Activated CD8-positive, alpha-beta memory T cell treated with anti-CD3 and anti-CD28 coated beads, Interleukin-2, amount 50 U/mL, for 24 hours (primary cell): Measurements from ENCODE around the gene CIDEC.

Source experiments
- DNase-seq: peaks from one replicate; pipeline ENCODE4 v3.0.0-alpha.2; 2020; ENCODE audit errors: extremely low read depth

CIDEC gene

GRCh38 chr3:9879830-9880549, at the start of gene CIDEC:
Gene CIDEC (minus strand): TSS chr3:9880253. CDS start chr3:9878486, 1,767 bp downstream.
- DNase-seq = no peak

DNA sequence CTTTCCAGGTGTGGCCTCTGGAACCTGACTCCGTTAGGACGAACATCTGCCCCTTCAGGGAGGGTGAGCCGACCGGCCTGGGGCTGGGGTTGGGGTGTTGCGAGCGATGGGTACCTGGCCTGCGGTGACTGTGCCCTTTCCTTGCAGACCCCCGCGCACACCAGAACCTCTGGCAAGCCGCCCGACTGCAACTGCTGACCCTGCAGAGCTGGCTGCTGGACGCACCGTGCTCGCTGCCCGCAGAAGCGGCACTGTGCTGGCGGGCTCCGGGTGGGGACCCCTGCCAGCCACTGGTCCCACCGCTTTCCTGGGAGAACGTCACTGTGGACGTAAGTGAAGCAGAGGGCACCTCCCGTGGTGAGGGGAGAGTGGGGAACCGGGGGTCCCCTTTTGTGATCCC, 48.1 kb upstream of the CIDEC start:
- DNase-seq = no peak

DNA sequence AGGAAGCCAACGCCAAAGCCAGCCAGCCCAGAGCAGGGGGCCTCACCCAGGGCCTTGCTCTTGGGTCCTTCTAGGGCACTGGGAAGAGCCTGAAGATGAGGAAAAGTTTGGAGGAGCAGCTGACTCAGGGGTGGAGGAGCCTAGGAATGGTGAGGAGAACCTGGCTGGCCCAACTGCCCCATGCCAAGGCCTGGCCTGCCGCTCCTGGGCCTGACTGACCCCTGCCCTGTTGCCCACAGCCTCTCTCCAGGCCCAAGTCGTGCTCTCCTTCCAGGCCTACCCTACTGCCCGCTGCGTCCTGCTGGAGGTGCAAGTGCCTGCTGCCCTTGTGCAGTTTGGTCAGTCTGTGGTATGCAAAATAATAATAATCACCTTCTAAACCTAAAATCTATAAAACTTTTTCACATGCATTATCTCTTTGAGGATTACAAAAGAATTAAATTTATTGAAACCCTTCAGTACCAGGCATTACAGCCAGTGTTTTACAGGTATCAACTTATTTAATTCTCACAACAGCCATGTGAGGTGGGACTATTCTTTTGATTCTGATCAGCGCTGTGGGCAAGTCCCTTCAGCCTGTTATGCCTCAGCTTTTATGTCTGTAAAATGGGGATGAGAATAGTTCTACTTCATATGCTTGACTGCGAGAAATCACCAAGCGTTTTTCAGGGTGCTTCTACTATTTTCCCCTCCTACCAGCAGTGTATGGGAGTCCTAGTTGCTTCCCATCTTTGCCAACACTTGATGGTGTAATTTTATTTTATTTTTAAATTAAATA, 38.4 kb upstream of the CIDEC start:
- DNase-seq = no peak

- no peak for DNase-seq
Observed at GRCh38 chr3:9917820-9918219, 37.8 kb upstream of the CIDEC start.

- DNase-seq = no peak
Observed at GRCh38 chr3:9916734-9917680, 37.0 kb upstream of the CIDEC start, which contains the start of gene IL17RC. Gene IL17RC (plus strand): TSS chr3:9917098. CDS start chr3:9917316, 218 bp downstream.

DNA sequence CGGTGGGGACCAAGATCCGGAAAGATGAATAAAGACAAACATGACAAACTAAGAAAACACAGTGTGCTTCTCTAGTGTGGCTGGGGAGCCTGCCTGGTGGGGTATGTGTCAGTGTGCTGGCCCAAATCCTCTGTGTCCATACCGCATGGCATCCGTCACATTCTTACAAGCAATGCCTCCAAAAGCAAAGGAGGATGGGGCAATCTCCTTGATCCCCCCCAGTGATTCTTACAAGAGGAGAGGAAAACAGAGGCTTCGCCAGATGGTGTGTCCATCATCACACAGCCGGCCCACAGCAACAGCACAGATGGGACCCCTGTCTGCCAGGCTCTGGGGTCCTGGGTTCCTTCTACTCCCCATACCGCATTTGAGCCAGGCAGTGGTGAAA, 36.3 kb upstream of the CIDEC start:
- DNase-seq = no peak

DNA sequence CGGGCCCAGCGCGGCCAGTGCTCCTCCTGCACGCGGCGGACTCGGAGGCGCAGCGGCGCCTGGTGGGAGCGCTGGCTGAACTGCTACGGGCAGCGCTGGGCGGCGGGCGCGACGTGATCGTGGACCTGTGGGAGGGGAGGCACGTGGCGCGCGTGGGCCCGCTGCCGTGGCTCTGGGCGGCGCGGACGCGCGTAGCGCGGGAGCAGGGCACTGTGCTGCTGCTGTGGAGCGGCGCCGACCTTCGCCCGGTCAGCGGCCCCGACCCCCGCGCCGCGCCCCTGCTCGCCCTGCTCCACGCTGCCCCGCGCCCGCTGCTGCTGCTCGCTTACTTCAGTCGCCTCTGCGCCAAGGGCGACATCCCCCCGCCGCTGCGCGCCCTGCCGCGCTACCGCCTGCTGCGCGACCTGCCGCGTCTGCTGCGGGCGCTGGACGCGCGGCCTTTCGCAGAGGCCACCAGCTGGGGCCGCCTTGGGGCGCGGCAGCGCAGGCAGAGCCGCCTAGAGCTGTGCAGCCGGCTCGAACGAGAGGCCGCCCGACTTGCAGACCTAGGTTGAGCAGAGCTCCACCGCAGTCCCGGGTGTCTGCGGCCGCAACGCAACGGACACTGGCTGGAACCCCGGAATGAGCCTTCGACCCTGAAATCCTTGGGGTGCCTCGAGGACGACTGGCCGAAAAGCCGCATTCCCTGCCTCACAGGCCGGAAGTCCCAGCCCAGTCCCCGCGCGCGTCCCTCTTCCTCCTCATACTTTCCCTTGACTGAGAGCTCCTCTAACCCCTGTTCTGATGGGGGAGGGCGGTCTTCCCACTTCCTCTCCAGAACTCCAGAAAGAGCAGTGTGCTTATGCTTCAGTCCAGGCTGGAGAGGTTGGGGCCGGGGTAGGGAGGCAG, 35.4 kb upstream of the CIDEC start:
- no peak for DNase-seq

- no peak for DNase-seq
Observed at GRCh38 chr3:9914559-9915253, 34.7 kb upstream of the CIDEC start.

DNA sequence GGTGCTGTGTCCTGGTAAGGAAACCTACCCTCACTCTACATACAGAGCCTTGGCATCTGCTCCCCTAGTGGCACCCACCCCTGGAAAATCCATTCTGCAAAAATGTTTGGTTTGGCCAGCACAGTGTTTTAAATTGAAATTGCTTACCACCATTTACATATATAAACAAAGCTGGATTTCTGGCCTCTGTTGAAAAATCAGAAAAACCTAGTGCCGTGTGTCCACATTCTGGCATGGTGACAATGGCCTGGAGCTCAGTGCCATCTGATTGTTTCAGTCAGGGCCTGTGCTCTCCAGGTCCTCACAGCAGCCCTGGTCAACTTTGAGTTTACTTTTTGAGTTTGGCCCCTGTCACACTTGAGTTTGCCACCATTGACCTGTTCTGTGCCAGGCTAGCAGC, 34.0 kb upstream of the CIDEC start:
- no peak for DNase-seq

DNA sequence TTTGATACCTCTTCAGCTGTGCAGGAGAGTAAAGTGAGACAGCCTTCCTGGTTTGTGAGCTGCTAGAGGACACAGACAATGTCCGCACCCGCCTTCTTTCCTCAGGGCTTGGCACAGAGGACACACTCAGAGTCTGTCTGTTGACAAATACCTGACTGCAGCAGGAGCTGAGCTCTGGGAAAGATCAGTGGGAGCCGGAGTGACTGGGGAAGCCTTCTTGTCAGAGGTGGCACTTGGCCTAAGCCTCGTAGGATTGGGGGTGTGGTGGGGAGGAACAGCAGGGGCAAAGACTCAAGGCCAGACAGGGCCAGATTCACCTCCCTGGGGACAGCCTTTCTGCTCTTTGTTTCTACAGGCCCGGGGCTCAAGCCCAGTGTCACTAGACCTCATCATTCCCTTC, 33.5 kb upstream of the CIDEC start:
- no peak for DNase-seq

DNA sequence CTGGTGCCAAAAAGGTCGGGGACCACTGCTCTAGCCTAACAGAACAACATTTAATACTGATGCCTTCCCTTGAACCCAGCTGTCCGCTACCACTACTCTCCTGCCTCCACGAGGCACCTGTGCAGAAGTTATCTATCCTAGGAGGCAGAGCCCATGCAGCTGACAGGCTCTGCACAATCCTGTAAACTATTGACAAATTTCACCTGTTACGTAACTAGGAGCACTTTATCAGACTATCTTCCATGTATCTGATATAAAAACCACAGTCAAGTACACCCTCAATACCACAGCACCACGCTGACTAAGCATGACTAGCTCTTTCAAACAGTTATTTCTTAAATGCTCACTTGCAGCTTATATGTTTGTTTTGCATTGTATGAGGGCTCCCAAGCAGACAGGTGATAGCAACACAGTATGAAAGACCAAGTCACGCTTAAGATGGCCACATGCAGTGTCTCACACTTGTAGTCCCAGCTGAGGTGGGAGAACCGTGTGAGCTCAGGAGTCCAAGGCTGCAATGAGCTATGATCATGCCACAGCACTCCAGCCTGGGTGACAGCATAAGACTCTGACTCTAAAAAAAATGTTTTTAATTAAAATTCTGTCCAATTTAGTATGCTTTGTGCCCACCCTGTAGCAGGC, 32.4 kb upstream of the CIDEC start:
- DNase-seq = no peak

- no peak for DNase-seq
Observed at GRCh38 chr3:9911863-9912262, 31.8 kb upstream of the CIDEC start.

GRCh38 chr3:9909221-9910013, 29.4 kb upstream of the CIDEC start:
- no peak for DNase-seq

DNA sequence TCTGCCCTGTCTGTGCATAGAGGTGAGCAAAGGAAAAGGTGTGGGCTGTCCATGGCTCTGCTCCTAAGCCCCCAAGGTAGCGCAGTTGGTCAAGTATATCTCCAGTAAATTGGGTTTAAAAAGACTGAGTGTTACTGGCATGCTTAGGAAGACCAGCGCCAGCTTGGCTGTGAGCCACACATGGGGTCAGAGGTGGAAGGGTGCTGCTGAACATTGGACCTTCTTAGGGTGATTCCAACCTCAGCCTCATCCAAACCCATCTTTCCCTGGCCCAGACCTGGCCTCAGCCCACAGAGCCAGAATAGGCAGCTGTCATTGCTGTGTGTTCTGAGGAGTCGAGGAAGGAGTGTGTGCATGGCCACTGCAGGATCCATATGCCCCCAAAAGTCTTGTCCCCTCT, 28.2 kb upstream of the CIDEC start:
- DNase-seq = no peak

DNA sequence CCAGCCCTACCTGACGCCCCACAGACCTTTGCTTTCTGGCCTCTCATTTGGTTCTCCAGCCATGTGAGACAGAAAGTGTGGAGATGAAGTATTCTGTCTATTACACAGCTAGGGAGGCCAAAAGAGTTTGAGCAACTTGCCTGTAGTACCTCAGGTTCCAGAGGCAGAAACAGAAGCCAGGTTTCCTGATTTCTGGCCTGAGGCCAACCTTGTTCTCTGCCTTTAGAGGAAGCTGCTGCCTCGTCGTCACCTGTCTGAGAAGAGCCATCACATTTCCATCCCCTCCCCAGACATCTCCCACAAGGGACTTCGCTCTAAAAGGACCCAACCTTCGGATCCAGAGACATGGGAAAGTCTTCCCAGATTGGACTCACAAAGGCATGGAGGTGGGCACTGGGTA, 26.4 kb upstream of the CIDEC start:
- DNase-seq = no peak

GRCh38 chr3:9903904-9904303, 23.9 kb upstream of the CIDEC start:
- DNase-seq = no peak

DNA sequence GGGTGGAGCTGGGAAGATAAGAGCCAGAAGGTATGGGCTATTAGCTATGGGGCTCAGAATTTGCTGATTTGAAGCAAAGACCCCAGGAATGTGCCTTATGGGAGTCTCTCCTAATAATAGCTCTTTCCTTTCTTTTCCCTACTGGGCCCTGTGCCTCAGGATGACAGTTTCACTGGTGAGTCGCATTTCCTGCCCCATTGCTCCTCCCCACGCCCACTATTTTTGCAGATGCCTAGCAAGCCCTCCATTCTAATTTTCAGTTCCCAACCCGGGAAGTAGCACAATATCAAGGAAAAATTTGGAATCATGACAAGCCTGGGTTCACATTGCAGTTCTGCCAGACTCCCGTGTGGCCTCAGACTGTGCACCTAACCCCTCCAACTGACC, 23.2 kb upstream of the CIDEC start:
- no peak for DNase-seq

DNA sequence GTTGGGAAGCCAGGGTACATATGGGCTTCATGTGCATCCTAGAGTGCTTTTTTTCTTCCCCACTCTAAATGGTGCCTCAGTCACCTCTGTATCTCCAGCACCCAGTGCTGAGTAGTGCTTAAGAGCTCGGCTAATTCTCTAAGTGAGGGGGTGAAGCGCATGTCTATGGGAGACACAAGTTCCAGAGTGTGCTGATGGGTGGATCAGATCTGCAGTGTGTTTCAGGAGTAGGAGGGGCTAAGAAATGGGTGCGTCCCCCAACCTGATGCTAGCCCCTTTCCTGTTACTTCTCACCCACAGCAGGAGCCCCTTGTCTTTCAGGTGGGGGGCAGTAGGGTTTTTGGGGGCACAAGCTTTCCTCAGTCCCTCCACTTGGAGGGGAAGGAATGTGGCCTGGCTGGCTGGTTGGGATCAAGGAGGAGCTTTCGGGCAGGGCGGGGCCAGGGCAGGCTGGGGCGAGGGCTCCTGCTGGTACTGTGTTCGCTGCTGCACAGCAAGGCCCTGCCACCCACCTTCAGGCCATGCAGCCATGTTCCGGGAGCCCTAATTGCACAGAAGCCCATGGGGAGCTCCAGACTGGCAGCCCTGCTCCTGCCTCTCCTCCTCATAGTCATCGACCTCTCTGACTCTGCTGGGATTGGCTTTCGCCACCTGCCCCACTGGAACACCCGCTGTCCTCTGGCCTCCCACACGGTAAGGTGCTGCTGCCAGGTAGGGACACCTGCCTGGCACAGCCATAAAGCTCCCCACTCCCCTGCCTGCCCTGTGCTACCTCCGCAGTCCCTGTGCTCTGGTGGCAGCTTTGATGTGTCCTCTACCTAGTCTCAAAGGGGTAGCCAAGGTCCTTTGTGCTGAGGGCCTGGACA, 22.6 kb upstream of the CIDEC start, which contains the start of gene IL17RE:
Gene IL17RE, plus strand, starts transcription at position 477 of the 866 bp plus-strand sequence. Its CDS starts 85 bp downstream, at position 562.
- DNase-seq = no peak
